Testis (tissue), 3 donors: ENCODE data around the gene NEURL1. TPM values are rescaled to one million over a fixed set of nuclear protein-coding genes. Genes with fewer than 3 reads are reported as not detected.
"Not testable (repeated sequence)": the region's sequence is repeated elsewhere in the genome, so short reads cannot be mapped to it uniquely, and the experiment has no call there.

Experiments
- DNase-seq: peaks from one replicate; pipeline ENCODE4 v3.0.0-alpha.2; 2019
- H3K27ac ChIP-seq, 2 donors: fragments of 200-600 bp; sonication (generic); one replicate each; pipeline ENCODE4 v1.5.1; 2019
- H3K27me3 ChIP-seq: fragments of 200-600 bp; sonication (generic); one replicate; pipeline ENCODE4 v1.5.1; 2019
- H3K36me3 ChIP-seq: fragments of 200-600 bp; sonication (generic); one replicate; pipeline ENCODE4 v1.5.1; 2017; ENCODE audit warnings: low read depth; ENCODE audit errors: missing control alignments
- H3K4me1 ChIP-seq: fragments of 200-600 bp; sonication (generic); one replicate; pipeline ENCODE4 v1.5.1; 2019
- H3K4me3 ChIP-seq, 2 donors: fragments of 200-600 bp; sonication (generic); one replicate each; pipeline ENCODE4 v1.5.1; 2017 to 2019
- H3K9me3 ChIP-seq: fragments of 200-600 bp; sonication (generic); one replicate; pipeline ENCODE4 v1.5.1; 2017
- POLR2A ChIP-seq: fragments of 450-650 bp; IDR thresholded peaks from one replicate; pipeline ENCODE4 v1.6.1; 2017; ENCODE audit warnings: antibody characterized with exemption, mild to moderate bottlenecking, moderate library complexity
- WGBS, 2 donors: methylation state at CpG; one replicate each; pipeline ENCODE4 v1.1.5; 2018; 5-methylcytosine and 5-hydroxymethylcytosine counted together
- intact Hi-C: fragments of 100-400 bp; cut with DNase I; formaldehyde crosslinking; loops from one replicate; pipeline ENCODE4 v1.15.1; 2023; ENCODE audit warnings: low total_unique reads
- polyA plus RNA-seq: library from polyadenylated mRNA; stranded (reverse); fragments of 350-450 nt; fragmentation: Illumina TruSeq; extraction: RNeasy Lipid Tissue Mini Kit (QIAGEN cat#74804); gene quantifications from one replicate; pipeline ENCODE4 v1.2.3, GENCODE V29; 2014; ENCODE audit warnings: low read depth, low replicate concordance; ENCODE audit not compliant: insufficient read depth
- total RNA-seq, 2 donors: library from RNA; depleted of rRNA; stranded (reverse); fragments of >200 nt; gene quantifications; one replicate each; pipeline ENCODE4 v1.2.3, GENCODE V29; 2016
- TF ChIP-seq, protein P1 (sequence below), 3 experiments: fragments of 450-650 bp in 2 of 3; fragments of 200-600 bp in 1 of 3; sonication (generic) in 1 of 3; IDR thresholded peaks; one replicate each; pipeline ENCODE4 v1.5.1; 2016 to 2019; ENCODE audit warnings: antibody characterized with exemption in 3 of 3, mild to moderate bottlenecking in 2 of 3, moderate library complexity in 1 of 3

Gene NEURL1
- total and polyA plus RNA-seq, 3 donors from 2014 or later, result 17.8 to 21.9 (median 19.8) TPM

DNA sequence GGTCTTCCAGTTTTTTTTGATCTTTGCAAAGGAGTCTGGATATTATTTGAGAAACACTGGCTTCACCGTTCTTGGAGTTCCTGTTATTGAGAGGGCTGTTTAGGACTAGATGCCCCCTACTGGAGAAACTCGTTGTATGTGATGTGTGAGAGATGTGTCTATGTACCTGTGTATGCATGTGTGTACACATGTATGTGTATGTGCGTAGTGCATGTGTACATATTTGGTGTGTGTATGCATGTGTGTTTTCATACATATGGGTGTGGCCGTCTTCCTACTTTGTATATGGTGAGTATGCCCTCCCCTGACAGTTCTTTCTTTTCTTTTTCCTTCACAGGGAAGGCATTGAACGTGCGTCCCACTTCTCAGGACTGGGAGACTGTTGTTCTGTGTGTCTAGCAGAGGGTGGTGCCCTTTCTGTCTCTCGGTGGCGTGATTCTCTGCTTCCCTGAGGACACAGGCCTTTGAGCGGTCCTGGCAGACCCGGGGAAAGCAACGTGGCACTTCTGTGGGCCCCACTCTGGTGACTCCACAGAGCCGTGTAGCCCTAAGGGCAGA, 11.5 kb upstream of the NEURL1 start:
- no peak overlapping the region for H3K4me3 ChIP-seq
- TF ChIP-seq, protein P1, sequence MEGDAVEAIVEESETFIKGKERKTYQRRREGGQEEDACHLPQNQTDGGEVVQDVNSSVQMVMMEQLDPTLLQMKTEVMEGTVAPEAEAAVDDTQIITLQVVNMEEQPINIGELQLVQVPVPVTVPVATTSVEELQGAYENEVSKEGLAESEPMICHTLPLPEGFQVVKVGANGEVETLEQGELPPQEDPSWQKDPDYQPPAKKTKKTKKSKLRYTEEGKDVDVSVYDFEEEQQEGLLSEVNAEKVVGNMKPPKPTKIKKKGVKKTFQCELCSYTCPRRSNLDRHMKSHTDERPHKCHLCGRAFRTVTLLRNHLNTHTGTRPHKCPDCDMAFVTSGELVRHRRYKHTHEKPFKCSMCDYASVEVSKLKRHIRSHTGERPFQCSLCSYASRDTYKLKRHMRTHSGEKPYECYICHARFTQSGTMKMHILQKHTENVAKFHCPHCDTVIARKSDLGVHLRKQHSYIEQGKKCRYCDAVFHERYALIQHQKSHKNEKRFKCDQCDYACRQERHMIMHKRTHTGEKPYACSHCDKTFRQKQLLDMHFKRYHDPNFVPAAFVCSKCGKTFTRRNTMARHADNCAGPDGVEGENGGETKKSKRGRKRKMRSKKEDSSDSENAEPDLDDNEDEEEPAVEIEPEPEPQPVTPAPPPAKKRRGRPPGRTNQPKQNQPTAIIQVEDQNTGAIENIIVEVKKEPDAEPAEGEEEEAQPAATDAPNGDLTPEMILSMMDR (IDR thresholded peaks at IDR 0.05), result peak; percentile 55 to 72 (median 63)
- TF ChIP-seq POLR2A, result no peak
- DNase-seq, result peak; percentile 59
- intact Hi-C loops, result loop anchor here (2.0 kb wide), 1 partner anchor 65 kb away; no protein-coding TSS in a partner anchor
- H3K27ac ChIP-seq, result no peak overlapping the region
- H3K36me3 ChIP-seq, result no peaks in the 10 kb centered on the region
- H3K27me3 ChIP-seq, result no peaks in the 10 kb centered on the region
- WGBS, 2 donors, result 58 to 72% methylated on average over 12 of the region's 12 CpGs
- H3K4me1 ChIP-seq, result peaks cover 18% of the 10 kb centered on the region
- H3K9me3 ChIP-seq, result no peaks in the 10 kb centered on the region

DNA sequence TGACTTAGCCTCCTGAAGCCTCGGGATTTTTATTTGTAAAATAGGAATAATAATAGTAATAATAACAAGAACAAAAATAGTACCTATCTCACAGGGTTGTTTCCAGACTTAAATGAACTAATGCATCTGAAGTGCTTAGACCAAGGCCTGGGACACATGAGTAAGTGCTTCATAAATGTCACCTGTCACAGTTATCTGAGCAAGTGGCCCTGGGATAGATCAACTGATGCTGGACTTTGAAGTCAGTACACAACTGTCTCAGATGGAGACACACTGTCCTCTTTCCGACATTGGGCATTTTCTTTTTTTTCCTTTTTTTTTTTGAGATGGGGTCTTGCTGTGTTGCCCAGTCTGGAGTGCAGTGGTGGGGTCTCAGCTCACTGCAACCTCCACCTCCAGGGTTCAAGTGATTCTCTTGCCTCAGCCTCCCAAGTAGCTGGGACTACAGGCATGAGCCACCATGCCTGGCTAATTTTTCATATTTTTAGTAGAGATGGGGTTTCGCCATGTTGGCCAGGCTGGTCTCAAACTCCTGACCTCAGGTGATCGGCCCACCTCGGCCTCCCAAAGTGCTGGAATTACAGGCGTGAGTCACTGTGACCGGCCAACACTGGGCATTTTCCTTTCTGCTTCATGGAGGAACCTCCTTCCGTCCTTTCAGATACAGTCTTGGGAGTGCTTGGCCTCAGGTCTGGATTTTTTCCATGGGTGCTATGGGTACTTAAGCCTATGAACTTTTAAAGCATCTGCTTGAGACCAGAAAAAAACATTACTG, 6.7 kb upstream of the NEURL1 start:
- H3K4me3 ChIP-seq, H3K36me3 ChIP-seq, DNase-seq, H3K27ac ChIP-seq, H3K9me3 ChIP-seq, intact Hi-C loops, H3K4me1 ChIP-seq, H3K27me3 ChIP-seq: not testable (repeated sequence)
- WGBS, 2 donors, result 92% methylated on average over 7 to 8 of the region's 8 CpGs

DNA sequence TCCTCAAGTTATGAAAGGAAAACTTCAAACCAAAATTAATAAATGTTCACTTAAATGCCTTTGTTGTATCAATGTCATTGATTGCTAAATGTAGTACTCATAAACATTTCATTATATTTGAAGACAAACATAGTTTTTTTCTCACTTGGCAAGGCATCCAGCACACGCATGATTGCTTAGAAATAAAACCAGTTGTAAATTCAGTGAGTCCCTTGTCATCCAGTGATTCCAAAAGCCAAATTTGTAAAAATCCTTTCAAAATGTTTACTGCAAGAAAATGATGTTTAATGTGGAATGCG, 6.1 kb upstream of the NEURL1 start:
- no peak overlapping the region for H3K4me3 ChIP-seq
- DNase-seq, result no peak
- TF ChIP-seq, protein P1 (IDR thresholded peaks at IDR 0.05), result no peak
- no peak for TF ChIP-seq POLR2A
- H3K36me3 ChIP-seq, result no peaks in the 10 kb centered on the region
- H3K27me3 ChIP-seq, result no peaks in the 10 kb centered on the region
- no peak overlapping the region for H3K27ac ChIP-seq
- H3K4me1 ChIP-seq, result no peaks in the 10 kb centered on the region
- WGBS, 2 donors, result 92 to 95% methylated on average over 2 of the region's 2 CpGs
- H3K9me3 ChIP-seq, result no peaks in the 10 kb centered on the region
- intact Hi-C loops, result no loop called here

DNA sequence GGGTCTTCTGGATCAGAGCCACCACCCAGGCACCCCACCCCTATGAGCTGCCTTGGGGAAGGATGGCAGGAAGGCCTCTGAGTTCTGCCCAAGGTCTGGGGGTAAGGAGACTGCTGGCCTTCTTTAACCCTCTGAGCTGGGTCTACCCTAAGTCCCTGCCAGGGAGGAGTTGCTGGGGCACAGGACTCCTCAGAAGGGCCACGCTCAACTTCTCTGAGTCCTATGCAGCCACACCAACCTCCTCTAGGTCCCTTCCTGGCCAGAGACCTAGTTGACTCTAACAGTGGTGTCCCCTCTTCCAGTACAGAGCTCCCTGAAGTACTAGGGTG, 2.6 kb upstream of the NEURL1 start:
- Histone ChIP-seq H3K9me3 (no peaks in the 10 kb centered on the region), H3K36me3 (no peaks in the 10 kb centered on the region), H3K27me3 (no peaks in the 10 kb centered on the region), H3K4me1 (no peaks in the 10 kb centered on the region), H3K4me3 (no peak overlapping the region), H3K27ac (no peak overlapping the region)
- DNase-seq, result no peak
- TF ChIP-seq, protein P1 (IDR thresholded peaks at IDR 0.05), result no peak
- no peak for TF ChIP-seq POLR2A
- intact Hi-C loops, result no loop called here
- WGBS, 2 donors, result 88 to 94% methylated on average over 1 of the region's 1 CpG

DNA sequence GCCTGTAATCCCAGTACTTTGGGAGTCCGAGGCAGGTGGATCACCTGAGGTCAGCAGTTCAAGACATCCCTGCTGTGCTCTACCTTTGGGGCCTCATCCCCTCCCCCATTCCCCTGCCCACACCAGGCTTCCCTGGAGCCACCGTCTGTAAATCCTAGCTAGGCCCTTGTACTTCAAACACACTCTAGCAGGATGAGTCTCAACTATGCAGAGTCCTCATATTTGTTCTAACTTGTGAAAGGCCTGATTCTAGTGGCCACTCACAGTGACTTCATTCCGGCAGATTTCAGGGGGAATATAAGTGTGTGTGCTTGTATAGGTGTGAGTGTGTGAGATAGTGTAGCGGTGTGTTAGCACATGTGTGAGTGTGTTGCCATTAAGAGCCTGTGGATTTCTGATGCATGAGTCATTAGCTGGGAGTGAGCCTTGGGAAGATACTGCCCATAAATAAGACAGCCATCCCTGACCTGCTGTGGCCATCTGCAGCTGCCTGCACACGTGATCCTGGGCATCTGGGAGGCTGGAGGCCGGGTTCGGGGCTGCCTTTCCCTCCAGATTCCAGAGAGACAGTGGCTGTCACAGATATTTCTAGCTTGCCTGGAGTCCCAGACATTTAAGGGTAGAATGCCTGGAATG, 1.7 kb upstream of the NEURL1 start:
- Histone ChIP-seq H3K36me3 (no peaks in the 10 kb centered on the region), H3K27ac (no peak overlapping the region), H3K27me3 (no peaks in the 10 kb centered on the region), H3K9me3 (no peaks in the 10 kb centered on the region), H3K4me1 (no peaks in the 10 kb centered on the region), H3K4me3 (no peak overlapping the region)
- WGBS, 2 donors, result 53 to 57% methylated on average over 7 of the region's 7 CpGs
- DNase-seq, result no peak
- TF ChIP-seq, protein P1 (IDR thresholded peaks at IDR 0.05), result no peak
- no peak for TF ChIP-seq POLR2A
- intact Hi-C loops, result no loop called here
